ENCODE data around the gene KTI12. TPM values are rescaled to one million over a fixed set of nuclear protein-coding genes. Genes with fewer than 3 reads are reported as not detected.
A peak's percentile ranks its signal among the peaks of the same experiment; 100 is the strongest.

Gene KTI12
- total and polyA plus RNA-seq, 2 donors: 7.7 to 11.1 TPM

DNA sequence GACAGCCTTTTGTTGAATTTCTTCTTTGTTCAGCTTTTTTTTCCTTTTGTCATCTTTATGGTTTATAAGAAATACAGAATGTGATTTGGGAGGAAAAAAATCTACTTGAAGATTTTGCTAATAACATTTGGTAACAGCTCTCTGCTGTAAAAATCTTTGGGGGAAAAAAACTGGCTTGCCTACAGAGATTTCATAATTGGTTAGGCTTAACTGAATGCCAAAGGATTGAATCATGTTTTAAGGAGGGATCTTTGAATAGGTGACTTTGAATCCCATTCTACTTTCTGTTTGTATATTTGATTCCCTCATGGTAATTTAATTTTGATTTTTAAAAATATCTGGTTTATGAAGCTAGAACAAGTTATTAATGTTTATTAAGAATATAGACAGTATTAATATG lies 25.7 kb upstream of the KTI12 start:
- Histone ChIP-seq H3K4me3 (ENCODE audit: low read length in 2 of 2) (no peak overlapping the region), H3K27me3 (ENCODE audit: control insufficient read depth in 2 of 2, insufficient read depth in 1 of 2, low read length in 1 of 2) (no peaks in the 10 kb centered on the region), H3K36me3 (ENCODE audit: control insufficient read depth in 2 of 2, insufficient read depth in 2 of 2, low read length in 1 of 2) (peaks cover 12 to 37% of the 10 kb centered on the region in 2 donors), H3K27ac (ENCODE audit: low read depth in 1 of 2, low read length in 1 of 2) (no peak overlapping the region), H3K4me1 (ENCODE audit: control insufficient read depth in 2 of 2, insufficient read depth in 2 of 2, low read length in 2 of 2) (peaks cover 9% of the 10 kb centered on the region in 2 donors), H3K9me3 (ENCODE audit: control insufficient read depth in 2 of 2, insufficient read depth in 1 of 2, low read length in 1 of 2) (no peaks in the 10 kb centered on the region)
- DNase-seq (ENCODE audit: low read depth in 6 of 9, low spot score in 9 of 9): no peak

DNA sequence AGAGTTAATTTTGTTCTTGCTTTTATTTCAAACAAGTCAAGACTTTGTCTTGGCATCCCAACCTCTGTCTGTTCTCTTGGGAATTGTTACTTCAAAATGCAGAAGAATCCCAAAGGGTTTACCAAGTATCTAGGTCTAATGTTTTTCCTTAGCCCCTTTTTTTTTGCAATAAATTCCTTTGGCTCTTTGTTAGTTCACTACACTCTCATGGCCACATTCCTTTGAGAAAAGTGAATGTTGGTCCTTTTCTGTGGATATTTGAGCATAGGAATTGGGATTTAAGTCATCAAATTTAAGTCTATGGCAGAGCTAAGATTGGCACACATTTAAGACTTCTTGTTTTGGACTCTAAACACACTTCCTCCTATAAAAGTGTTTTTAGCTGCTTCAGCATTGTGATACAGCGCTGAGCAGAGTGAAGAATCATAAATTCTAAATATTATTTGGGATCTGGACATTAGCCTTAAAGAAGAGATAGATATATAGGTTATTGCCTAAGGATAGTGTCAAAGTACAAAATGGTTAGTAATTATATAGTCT lies 24.3 kb upstream of the KTI12 start:
- peak in 1 of 9 donors; percentile 2 for DNase-seq (ENCODE audit: low read depth in 6 of 9, low spot score in 9 of 9)
- H3K27me3 ChIP-seq (ENCODE audit: control insufficient read depth in 2 of 2, insufficient read depth in 1 of 2, low read length in 1 of 2): no peaks in the 10 kb centered on the region
- H3K9me3 ChIP-seq (ENCODE audit: control insufficient read depth in 2 of 2, insufficient read depth in 1 of 2, low read length in 1 of 2): no peaks in the 10 kb centered on the region
- peaks cover 17 to 18% of the 10 kb centered on the region in 2 donors for H3K4me1 ChIP-seq (ENCODE audit: control insufficient read depth in 2 of 2, insufficient read depth in 2 of 2, low read length in 2 of 2)
- peaks cover 12 to 24% of the 10 kb centered on the region in 2 donors for H3K36me3 ChIP-seq (ENCODE audit: control insufficient read depth in 2 of 2, insufficient read depth in 2 of 2, low read length in 1 of 2)
- H3K27ac ChIP-seq (ENCODE audit: low read depth in 1 of 2, low read length in 1 of 2): no peak overlapping the region
- WGBS: 78% methylated on average over 1 of the region's 1 CpG
- H3K4me3 ChIP-seq (ENCODE audit: low read length in 2 of 2): no peak overlapping the region

DNA sequence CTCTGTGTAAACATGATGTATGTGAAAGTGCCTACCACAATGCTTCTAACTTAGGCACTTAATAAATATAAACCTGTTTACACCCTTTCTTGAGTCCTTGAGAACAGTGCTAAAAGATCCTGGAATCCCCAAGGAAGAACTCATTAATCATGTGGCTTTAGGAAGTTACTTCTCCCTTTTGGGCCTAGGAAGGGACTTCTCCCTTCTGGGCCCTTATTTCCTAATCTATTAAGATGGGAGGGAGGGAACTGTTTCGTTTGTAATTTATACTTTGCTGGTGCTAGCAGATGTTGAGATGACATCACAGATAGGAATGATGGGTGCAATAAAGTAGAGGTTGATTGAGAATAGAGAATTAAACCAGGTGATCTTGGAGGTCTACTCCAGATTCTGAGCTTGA lies 23.6 kb upstream of the KTI12 start:
- Histone ChIP-seq H3K4me1 (ENCODE audit: control insufficient read depth in 2 of 2, insufficient read depth in 2 of 2, low read length in 2 of 2) (peaks cover 17 to 18% of the 10 kb centered on the region in 2 donors), H3K4me3 (ENCODE audit: low read length in 2 of 2) (peak overlapping the region; percentile 68 to 73)
- no peak for DNase-seq (ENCODE audit: low read depth in 6 of 9, low spot score in 9 of 9)

DNA sequence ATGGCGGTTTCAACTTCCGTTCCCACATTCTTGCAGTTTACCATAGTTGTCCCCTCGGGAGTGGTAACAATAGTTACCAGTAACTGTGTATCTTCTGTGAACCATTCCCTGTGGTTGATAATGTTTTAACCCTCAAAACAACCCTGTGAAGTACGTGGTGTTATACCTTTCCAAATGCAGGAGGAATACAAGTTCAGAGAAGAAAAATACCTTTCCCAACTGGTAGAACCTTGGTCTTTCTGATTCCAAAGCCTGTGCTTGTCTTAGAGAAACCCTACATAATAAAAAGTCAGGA lies 23.3 kb upstream of the KTI12 start:
- Histone ChIP-seq H3K27ac (ENCODE audit: low read depth in 1 of 2, low read length in 1 of 2) (peak overlapping the region; percentile 93 to 96), H3K4me1 (ENCODE audit: control insufficient read depth in 2 of 2, insufficient read depth in 2 of 2, low read length in 2 of 2) (peaks cover 17 to 18% of the 10 kb centered on the region in 2 donors), H3K27me3 (ENCODE audit: control insufficient read depth in 2 of 2, insufficient read depth in 1 of 2, low read length in 1 of 2) (no peaks in the 10 kb centered on the region), H3K9me3 (ENCODE audit: control insufficient read depth in 2 of 2, insufficient read depth in 1 of 2, low read length in 1 of 2) (no peaks in the 10 kb centered on the region), H3K36me3 (ENCODE audit: control insufficient read depth in 2 of 2, insufficient read depth in 2 of 2, low read length in 1 of 2) (peaks cover 11 to 26% of the 10 kb centered on the region in 2 donors), H3K4me3 (ENCODE audit: low read length in 2 of 2) (peak overlapping the region; percentile 68 to 73)
- DNase-seq (ENCODE audit: low read depth in 6 of 9, low spot score in 9 of 9): no peak
- 0% methylated on average over 4 of the region's 4 CpGs for WGBS

More for the DNA sequence above, 23.6 kb upstream of the KTI12 start:
- Histone ChIP-seq H3K27me3 (ENCODE audit: control insufficient read depth in 2 of 2, insufficient read depth in 1 of 2, low read length in 1 of 2) (no peaks in the 10 kb centered on the region), H3K9me3 (ENCODE audit: control insufficient read depth in 2 of 2, insufficient read depth in 1 of 2, low read length in 1 of 2) (no peaks in the 10 kb centered on the region), H3K27ac (ENCODE audit: low read depth in 1 of 2, low read length in 1 of 2) (peak overlapping the region in 1 of 2 donors; percentile 93), H3K36me3 (ENCODE audit: control insufficient read depth in 2 of 2, insufficient read depth in 2 of 2, low read length in 1 of 2) (peaks cover 8 to 23% of the 10 kb centered on the region in 2 donors)
- 4% methylated on average over 1 of the region's 1 CpG for WGBS

DNA sequence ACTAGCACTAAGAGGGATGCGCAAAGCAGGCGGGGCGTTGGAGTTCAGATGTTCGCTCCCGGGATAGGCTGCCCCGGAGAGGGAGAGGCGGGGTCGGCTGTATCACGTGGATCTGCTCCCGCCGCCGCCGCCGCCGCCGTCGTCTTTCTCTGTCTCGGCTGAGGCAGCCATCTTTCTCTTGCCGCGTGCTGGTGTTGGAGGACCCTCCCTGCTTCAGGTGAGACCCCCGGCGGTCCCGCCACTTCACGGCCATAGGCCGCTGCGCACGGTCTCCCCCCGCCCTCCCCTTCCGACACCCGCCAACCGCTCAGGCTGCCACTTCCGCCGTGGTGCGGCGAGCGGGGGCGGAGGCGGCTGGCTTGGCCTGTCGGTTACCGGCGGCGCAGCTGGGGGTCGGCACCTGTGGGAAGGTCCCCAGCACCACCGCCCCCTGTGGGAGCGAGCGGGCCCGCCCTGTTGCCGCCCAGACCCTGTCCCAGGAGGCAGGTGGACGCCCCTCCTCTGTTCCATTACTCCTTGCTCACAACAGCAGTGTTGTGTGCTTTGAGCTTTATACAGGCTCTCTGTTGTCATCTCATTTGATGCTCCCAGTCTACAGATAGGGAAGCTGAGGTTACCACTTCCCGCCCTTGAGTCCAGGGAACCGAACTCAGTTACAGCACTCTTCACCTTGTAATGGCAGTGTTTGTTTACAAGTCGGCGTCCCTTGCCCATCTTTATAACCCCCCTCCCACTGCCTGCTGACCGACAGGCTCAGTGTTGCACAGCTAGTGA lies 22.7 kb upstream of the KTI12 start, which contains the start of gene BTF3L4:
Gene BTF3L4 (plus strand): TSS at position 133 of the 774 bp plus-strand sequence. CDS start 3,553 bp downstream, outside the sequence.
- Histone ChIP-seq H3K4me1 (ENCODE audit: control insufficient read depth in 2 of 2, insufficient read depth in 2 of 2, low read length in 2 of 2) (peaks cover 17 to 18% of the 10 kb centered on the region in 2 donors), H3K27ac (ENCODE audit: low read depth in 1 of 2, low read length in 1 of 2) (peak within 1 kb of the TSS; percentile 93 to 96), H3K27me3 (ENCODE audit: control insufficient read depth in 2 of 2, insufficient read depth in 1 of 2, low read length in 1 of 2) (no peaks in the 10 kb centered on the region), H3K4me3 (ENCODE audit: low read length in 2 of 2) (peak within 1 kb of the TSS; percentile 68 to 73), H3K36me3 (ENCODE audit: control insufficient read depth in 2 of 2, insufficient read depth in 2 of 2, low read length in 1 of 2) (peaks cover 11 to 29% of the 10 kb centered on the region in 2 donors), H3K9me3 (ENCODE audit: control insufficient read depth in 2 of 2, insufficient read depth in 1 of 2, low read length in 1 of 2) (no peaks in the 10 kb centered on the region)
- under 1% methylated on average over 54 of the region's 54 CpGs for WGBS
- peak in 8 of 9 donors; percentile 59 to 96 (median 86) for DNase-seq (ENCODE audit: low read depth in 6 of 9, low spot score in 9 of 9)

DNA sequence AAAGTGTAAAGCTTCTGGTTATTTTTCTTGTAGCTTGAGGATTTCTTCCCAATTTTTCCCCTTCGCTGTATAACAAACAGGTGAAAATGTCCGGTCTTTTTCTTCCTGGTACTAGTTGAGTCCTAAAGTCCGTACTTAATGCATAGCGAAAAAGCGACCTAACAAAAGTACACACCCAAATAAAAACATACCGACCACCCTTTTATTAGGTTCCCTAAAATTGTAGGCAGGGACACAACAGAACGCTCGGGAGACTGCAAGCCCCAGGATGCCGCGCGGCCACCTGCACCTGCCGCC lies 22.2 kb upstream of the KTI12 start:
- Histone ChIP-seq H3K9me3 (ENCODE audit: control insufficient read depth in 2 of 2, insufficient read depth in 1 of 2, low read length in 1 of 2) (no peaks in the 10 kb centered on the region), H3K27ac (ENCODE audit: low read depth in 1 of 2, low read length in 1 of 2) (peak overlapping the region; percentile 93 to 96), H3K27me3 (ENCODE audit: control insufficient read depth in 2 of 2, insufficient read depth in 1 of 2, low read length in 1 of 2) (no peaks in the 10 kb centered on the region), H3K4me1 (ENCODE audit: control insufficient read depth in 2 of 2, insufficient read depth in 2 of 2, low read length in 2 of 2) (peaks cover 17 to 18% of the 10 kb centered on the region in 2 donors), H3K36me3 (ENCODE audit: control insufficient read depth in 2 of 2, insufficient read depth in 2 of 2, low read length in 1 of 2) (peaks cover 11 to 25% of the 10 kb centered on the region in 2 donors), H3K4me3 (ENCODE audit: low read length in 2 of 2) (peak overlapping the region; percentile 68 to 73)
- WGBS: under 1% methylated on average over 12 of the region's 12 CpGs
- DNase-seq (ENCODE audit: low read depth in 6 of 9, low spot score in 9 of 9): peak in 2 of 9 donors; percentile 30 to 68

DNA sequence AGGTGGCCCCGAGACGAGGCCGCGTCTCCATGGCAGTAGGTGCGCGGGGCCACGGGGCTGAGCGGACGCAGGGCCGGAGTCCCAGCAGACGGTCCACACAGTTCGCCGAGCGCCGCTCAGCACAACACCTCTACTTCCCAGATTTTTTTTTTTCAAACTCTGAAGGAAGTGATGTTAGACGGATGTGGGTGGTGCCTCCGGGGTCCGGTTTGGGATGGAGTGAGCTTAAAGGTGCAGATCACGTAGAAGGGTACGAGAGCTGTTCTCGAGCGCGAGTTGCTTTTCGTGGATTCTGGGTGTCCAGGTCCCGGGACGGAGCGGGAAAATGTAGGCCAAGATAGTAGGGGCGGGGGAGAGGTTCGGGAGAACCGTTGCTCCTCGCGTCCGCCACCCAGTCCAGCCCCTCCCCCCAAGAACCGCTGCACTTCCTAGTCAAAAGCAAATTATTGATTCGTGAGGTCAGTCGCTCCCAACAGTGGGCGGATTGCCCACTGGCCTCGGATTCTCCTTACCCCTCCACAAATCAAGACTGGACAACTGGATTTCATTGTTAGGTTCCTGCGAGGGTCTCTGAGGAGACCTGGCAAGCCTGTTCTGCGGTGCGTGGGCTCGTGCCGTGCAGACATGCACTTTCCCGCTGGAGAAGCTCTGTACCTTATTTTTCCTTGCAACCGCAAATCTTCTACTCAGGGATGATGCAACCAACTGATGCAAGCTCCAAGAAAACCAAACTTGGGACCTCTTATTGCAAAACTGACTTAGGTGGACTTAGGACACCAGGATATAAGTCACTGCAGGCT lies 21.7 kb upstream of the KTI12 start, which contains the start of gene TXNDC12:
Gene TXNDC12 (minus strand): TSS at position 126 of the 800 bp plus-strand sequence. CDS start 95 bp downstream, at position 31.
- Histone ChIP-seq H3K4me1 (ENCODE audit: control insufficient read depth in 2 of 2, insufficient read depth in 2 of 2, low read length in 2 of 2) (peaks cover 17 to 18% of the 10 kb centered on the region in 2 donors), H3K27me3 (ENCODE audit: control insufficient read depth in 2 of 2, insufficient read depth in 1 of 2, low read length in 1 of 2) (no peaks in the 10 kb centered on the region), H3K9me3 (ENCODE audit: control insufficient read depth in 2 of 2, insufficient read depth in 1 of 2, low read length in 1 of 2) (no peaks in the 10 kb centered on the region), H3K27ac (ENCODE audit: low read depth in 1 of 2, low read length in 1 of 2) (peak within 1 kb of the TSS; percentile 93 to 96), H3K4me3 (ENCODE audit: low read length in 2 of 2) (peak within 1 kb of the TSS; percentile 68 to 73), H3K36me3 (ENCODE audit: control insufficient read depth in 2 of 2, insufficient read depth in 2 of 2, low read length in 1 of 2) (peaks cover 6 to 22% of the 10 kb centered on the region in 2 donors)
- peak; percentile 51 to 88 (median 79) for DNase-seq (ENCODE audit: low read depth in 6 of 9, low spot score in 9 of 9)
- WGBS: under 1% methylated on average over 45 of the region's 45 CpGs

DNA sequence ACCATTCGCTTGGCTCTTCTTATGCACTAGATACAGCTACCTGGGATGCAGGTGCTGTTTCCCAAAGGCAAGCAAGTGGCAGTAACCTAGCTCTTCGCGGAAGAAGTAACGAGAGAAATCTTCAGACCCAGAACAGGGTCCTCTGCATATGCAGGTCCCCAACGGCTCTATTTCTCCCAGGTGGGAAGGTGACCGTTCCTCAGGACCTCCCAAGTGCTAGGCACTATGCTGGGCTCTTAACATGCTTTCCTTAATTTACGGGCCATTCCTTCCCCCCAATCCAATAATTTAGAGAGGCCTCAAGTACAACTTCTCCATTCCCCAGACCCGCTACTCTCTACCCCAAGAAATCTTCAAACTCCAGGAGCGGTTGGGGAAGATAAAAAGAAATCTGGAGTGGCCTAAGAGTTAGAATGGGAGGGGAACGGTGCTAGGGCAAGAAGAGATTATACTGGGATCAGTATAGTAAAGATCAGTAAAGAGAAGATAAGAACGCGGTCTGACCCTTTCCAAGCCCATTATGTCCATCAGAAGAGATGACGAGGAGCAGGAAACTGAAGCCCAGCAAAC lies 21.0 kb upstream of the KTI12 start:
- Histone ChIP-seq H3K36me3 (ENCODE audit: control insufficient read depth in 2 of 2, insufficient read depth in 2 of 2, low read length in 1 of 2) (peaks cover 9 to 17% of the 10 kb centered on the region in 2 donors), H3K27ac (ENCODE audit: low read depth in 1 of 2, low read length in 1 of 2) (peak overlapping the region; percentile 76 to 93), H3K9me3 (ENCODE audit: control insufficient read depth in 2 of 2, insufficient read depth in 1 of 2, low read length in 1 of 2) (no peaks in the 10 kb centered on the region), H3K27me3 (ENCODE audit: control insufficient read depth in 2 of 2, insufficient read depth in 1 of 2, low read length in 1 of 2) (no peaks in the 10 kb centered on the region), H3K4me1 (ENCODE audit: control insufficient read depth in 2 of 2, insufficient read depth in 2 of 2, low read length in 2 of 2) (peaks cover 17 to 18% of the 10 kb centered on the region in 2 donors), H3K4me3 (ENCODE audit: low read length in 2 of 2) (peak overlapping the region; percentile 68 to 73)
- WGBS: 2% methylated on average over 13 of the region's 13 CpGs
- peak in 2 of 9 donors; percentile 4 to 28 for DNase-seq (ENCODE audit: low read depth in 6 of 9, low spot score in 9 of 9)
